NOMO-1 treated with dmso at 0.1 percent for 144 hours (cell line): ENCODE results near the gene FOXP1.

Source experiments
- DNase-seq: peaks from one replicate; lab custom pipeline; 2025; ENCODE audit not compliant: unreplicated experiment; lab: John Stamatoyannopoulos, UW

FOXP1 gene

GRCh38 chr3:71053495-71053894 is 530.0 kb downstream of the FOXP1 start:
- DNase-seq = no peak

- DNase-seq = no peak
Observed at GRCh38 chr3:71052716-71053115, 530.8 kb downstream of the FOXP1 start.

GRCh38 chr3:71051893-71052687 is 531.4 kb downstream of the FOXP1 start:
- no peak for DNase-seq

DNA sequence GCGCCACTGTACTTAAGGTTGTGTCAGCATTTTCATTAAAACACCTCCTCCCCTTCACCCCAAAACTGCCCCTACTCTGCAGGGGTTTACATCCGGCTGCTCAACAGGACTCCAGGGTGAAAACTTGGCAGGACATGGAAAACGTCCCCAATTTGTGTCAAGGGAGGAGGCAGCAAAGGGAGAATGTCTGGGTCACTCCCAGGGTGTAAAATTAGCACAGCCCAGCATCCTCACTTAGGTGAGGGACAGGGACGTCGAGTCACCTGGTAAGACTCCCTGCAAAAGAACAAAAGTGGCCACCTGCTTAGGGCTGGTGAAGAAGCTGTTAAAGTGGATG is 532.3 kb downstream of the FOXP1 start:
- no peak for DNase-seq

DNA sequence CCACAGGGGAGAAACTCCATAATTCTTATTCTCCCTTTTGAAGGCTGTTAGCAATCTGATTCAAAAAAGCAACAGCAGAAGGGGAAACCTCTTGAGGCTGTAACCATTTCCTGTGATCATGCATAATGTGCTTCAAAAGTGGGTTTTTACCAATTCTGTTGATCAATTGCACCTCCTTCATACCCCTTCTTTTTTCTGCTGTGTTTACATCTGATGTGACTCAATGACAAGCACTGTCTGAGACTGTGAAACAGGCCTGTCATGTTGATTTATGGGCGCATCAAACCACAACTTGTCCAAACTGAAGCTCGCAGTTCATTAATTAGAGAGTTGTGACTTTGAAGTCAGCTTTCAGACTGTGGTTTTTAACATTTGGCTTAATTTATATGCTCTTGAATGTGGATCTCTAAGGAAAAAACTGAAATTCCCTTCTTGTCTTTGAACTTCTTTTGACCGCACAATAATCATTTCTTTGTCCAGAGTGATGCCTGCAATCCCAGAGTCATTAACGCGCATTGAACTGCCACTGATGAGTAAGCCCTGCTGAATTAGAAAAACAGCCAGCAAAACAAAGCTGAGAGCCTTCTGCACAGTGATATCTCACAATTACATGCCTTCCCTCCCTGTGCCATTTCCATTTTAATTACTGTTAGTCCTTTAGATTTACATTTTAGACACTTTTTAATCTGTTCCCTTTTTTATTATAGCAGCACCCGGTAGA is 532.8 kb downstream of the FOXP1 start:
- DNase-seq = peak; percentile 52

- DNase-seq = no peak
Observed at GRCh38 chr3:71050166-71050537, 533.4 kb downstream of the FOXP1 start.

DNA sequence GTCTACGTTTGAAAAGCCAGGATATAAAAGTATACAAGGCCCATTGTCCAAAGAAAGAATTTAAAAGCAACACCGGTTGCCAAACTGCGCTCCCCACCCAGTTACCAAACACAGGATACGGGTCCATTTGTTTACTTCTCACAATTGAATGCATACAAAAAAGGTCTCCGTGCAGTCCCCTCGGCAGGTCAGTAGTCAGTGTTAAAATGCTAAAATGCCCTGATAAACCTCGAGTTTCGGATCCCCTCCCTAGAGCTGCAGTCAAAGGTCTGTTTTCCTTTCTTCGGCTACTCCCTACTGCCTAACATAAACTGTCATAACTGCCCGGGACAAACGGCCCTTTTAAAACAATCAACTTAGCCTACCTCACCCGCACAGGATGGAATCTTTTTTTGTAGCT is 534.6 kb downstream of the FOXP1 start:
- no peak for DNase-seq

- no peak for DNase-seq
Observed at GRCh38 chr3:71047616-71048531, 535.7 kb downstream of the FOXP1 start.

- DNase-seq = no peak
Observed at GRCh38 chr3:71046791-71047190, 536.7 kb downstream of the FOXP1 start.

DNA sequence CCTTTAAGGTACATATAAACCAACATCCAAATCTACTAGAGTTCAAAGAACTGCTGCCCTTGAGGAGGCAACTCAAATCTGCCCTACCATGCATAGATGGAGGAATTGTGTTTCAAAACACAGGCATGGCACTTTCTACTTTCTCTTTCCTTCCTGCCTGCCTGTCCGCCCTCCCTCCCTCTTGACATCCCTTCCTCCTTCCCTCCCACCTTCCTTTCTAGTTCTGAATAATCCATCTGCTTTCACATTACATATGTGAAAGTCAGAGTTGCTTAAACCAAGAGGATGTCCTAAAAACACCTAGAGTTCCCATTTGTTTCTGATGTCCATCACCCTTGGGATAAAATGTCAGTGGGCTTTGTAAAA is 537.6 kb downstream of the FOXP1 start:
- DNase-seq = no peak

GRCh38 chr3:71045212-71045916 is 538.2 kb downstream of the FOXP1 start:
- DNase-seq = no peak

DNA sequence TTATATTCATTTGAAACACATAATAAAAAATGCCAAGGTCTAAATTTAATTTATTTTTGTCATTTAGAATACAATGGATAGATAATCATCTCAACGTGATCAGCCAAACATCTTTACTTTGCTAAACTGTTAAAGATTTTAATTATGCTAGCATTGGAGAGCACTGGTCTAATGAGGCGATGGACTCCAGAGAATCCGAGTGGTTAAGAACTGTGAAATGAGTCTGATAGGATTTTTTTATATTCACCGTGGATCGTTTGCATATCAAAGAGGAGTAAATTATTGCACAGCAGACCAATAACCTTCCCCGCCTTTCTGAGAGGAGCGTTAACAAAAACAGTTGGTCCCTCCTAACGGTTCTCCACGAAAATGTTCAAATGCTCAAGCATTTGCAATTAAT is 540.8 kb downstream of the FOXP1 start:
- no peak for DNase-seq

DNA sequence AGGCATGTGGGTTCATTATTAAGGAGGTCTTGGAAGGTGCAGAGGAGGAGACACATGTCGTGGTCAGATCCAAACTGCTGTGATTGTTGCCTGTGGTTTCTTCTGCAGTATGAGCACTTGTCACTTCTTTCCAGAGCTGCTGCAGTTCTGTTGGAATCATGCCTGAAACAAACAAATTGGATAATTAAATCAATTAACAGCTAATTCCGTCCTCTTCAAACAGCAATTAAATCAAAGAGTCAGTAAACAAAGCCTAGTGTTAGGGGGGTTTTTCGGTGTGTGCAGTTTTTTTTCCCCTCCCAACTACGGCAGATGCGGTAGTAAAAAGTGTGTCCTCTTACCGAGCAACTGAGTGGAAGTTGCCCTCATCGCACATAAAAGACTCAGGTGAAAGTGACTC is 542.2 kb downstream of the FOXP1 start:
- no peak for DNase-seq

- DNase-seq = no peak
Observed at GRCh38 chr3:71039332-71039731, 544.2 kb downstream of the FOXP1 start.

DNA sequence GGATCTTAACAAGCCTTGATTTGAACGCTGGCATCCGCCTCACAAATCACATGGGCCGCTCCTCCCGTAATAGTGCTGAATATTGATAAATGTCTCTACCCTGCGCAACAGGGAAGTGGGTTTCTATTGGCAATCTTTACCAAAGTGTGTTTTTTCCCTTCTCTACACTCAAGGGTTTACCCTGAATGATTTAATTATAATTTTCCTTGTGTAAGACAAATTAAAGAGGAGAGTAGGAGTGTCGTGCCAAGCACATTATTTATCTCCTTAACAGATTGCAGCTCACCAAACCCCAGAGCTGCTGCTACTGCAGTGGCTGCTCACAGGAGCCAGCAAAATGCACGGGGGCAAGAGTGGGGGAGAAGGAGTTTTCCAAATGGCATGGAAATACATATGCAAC is 545.8 kb downstream of the FOXP1 start:
- DNase-seq = no peak

GRCh38 chr3:71035886-71036285 is 547.6 kb downstream of the FOXP1 start:
- no peak for DNase-seq

- DNase-seq = peak; percentile 58
Observed at GRCh38 chr3:71035314-71035713, 548.2 kb downstream of the FOXP1 start.

DNA sequence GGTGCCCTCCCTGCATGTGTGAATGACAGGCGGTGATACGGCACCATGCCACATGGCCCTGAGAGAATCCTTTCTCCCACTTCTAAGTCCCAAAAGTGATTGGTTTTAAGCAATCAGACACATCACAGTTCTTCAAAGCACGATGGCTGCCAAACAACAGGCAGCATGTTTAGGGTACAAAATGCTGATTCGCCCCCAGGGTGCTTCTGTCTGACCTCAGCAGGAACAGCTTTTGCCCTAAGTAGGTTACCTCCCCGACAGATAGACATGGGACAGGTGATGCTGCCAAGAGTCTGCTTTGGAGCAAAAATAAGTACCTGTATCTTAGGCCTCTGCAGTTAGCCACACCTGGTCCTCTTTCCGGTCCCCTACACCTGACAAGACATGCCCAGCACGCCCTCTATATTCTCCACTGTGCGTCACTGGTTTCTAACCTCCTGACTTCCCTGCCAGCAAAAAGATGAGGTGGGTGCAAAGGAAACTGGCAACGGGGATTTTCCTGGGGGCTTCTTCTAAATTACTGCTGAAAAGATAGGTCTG is 549.8 kb downstream of the FOXP1 start:
- DNase-seq = no peak

DNA sequence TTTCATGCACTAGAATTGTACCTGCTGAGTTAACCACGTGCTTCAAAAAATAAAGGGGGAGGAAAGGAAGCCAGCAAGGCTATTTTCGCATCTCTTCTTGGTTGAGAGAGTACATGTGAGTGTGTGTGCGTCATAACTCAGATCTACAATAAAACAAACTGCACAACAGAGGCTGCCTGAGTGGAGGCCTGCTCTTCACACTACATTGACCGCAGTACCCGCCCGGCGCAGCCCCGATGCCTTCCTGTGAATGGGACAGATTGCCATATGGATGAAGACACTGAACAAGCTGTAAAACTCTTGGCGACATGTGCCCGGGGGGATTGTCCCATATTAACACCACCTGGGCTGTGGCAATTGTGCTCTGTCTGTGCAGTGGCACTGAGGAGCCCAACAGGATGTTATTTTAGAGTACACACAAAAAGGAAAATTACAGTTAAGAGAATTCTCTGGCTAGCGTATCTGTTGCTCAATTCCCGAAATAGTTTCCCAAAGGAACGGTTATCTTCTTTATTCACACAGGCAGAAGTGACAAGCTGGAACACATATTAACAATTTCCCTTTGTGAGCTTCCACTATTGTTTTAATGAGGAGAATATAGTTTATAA is 551.5 kb downstream of the FOXP1 start:
- no peak for DNase-seq

DNA sequence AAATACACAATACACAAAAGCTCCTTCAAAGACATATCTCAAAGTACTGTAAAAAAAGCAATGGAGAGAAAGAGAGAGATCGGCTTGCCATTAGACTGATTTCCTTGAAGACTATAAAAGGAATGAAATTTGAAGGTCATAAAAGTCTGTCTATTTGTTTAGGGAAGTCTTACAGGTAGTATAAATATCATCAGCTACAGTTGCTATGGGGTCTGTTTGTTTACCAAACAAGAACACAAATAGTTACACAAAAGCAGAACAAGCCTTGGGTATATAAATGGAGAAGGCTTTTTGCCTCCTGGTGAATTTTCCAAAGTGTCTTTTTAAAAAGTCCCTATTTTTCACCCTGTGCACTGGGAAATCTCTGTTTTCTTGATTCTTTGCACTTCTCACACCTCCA is 552.3 kb downstream of the FOXP1 start:
- DNase-seq = no peak
